C4-2B (cell line): ENCODE data around the gene CSMD2.

Experiments
- H3K27ac ChIP-seq: fragments of 450-650 bp; 2 replicates; pipeline ENCODE4 v1.5.1; 2017
- ZFX ChIP-seq: fragments of 450-650 bp; IDR thresholded peaks from 2 replicates; pipeline ENCODE4 v1.6.1; 2017
- TF ChIP-seq, protein P1 (sequence below): fragments of 450-650 bp; conservative IDR thresholded peaks from 2 replicates; pipeline ENCODE4 v1.5.1; 2017; ENCODE audit warnings: mild to moderate bottlenecking

CSMD2 gene

GRCh38 chr1:33782776-33783175, 382.3 kb downstream of the CSMD2 start:
- no peak overlapping the region for H3K27ac ChIP-seq
- TF ChIP-seq ZFX, result no peak
- TF ChIP-seq, protein P1, sequence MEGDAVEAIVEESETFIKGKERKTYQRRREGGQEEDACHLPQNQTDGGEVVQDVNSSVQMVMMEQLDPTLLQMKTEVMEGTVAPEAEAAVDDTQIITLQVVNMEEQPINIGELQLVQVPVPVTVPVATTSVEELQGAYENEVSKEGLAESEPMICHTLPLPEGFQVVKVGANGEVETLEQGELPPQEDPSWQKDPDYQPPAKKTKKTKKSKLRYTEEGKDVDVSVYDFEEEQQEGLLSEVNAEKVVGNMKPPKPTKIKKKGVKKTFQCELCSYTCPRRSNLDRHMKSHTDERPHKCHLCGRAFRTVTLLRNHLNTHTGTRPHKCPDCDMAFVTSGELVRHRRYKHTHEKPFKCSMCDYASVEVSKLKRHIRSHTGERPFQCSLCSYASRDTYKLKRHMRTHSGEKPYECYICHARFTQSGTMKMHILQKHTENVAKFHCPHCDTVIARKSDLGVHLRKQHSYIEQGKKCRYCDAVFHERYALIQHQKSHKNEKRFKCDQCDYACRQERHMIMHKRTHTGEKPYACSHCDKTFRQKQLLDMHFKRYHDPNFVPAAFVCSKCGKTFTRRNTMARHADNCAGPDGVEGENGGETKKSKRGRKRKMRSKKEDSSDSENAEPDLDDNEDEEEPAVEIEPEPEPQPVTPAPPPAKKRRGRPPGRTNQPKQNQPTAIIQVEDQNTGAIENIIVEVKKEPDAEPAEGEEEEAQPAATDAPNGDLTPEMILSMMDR, result no peak

DNA sequence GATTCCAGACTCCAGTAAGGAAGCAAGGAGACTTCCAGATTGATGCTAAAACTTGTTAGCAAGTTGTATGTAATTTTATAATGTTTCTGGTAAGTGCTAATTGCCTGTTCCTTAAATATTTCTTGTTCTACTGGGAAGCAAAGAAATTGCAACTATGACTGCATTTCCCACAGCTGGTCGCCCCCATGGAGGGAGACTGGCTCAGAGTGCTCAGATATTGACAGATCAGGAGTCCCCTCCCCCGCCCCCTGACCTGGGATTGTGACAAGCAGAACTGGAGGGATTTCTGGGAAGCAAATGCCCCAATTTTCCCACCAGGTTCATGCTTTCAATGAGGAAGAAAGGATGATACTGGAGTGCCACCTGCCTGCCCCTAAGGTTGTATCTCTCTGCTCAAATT, 383.4 kb downstream of the CSMD2 start:
- TF ChIP-seq, protein P1, result no peak
- no peak for TF ChIP-seq ZFX
- H3K27ac ChIP-seq, result no peak overlapping the region

DNA sequence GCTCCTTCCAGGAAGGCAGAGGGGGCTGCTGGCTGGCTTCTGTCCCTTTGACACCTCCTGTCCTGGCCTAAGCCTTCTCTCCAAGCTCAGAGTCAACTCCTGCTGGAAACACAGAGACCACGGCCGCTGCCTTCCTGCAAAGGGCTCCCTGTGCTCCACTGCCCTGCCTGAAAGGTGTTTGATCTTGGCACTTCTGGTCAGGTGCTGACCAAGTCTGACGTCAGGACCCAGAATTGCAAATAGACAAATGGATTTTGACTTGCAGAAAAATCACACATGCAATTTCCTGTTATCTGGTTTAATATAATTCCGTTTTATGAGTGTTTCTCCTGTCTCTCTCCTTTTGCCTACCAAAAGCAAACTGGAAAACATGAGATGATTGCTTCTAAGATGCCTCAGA, 387.7 kb downstream of the CSMD2 start:
- TF ChIP-seq, protein P1, result no peak
- no peak for TF ChIP-seq ZFX

GRCh38 chr1:33768821-33769220, 396.2 kb downstream of the CSMD2 start:
- no peak overlapping the region for H3K27ac ChIP-seq
- TF ChIP-seq ZFX, result no peak
- TF ChIP-seq, protein P1, result no peak

More for the DNA sequence above, 387.7 kb downstream of the CSMD2 start:
- H3K27ac ChIP-seq, result no peak overlapping the region

GRCh38 chr1:33768106-33768505, 396.9 kb downstream of the CSMD2 start:
- H3K27ac ChIP-seq, result no peak overlapping the region
- TF ChIP-seq, protein P1, result no peak
- TF ChIP-seq ZFX, result no peak

DNA sequence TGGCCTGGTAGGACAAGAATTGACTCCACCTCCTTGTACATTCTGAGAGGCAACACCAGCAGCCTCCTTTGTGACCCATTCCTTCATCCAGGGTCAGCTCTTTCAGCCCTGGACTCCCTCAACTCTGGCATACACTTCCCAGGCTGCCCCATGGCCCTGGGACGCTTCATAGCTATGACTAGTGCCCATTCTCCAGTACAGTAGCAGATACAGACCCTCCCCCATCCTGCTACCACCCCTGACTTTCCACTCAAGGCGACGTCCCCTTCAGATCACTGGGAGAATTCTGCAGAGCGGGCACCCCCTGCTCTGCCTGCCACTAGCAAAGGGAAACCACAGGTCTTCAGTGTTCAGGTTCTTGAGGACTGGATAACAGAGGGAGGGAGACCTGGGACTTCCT, 400.9 kb downstream of the CSMD2 start:
- TF ChIP-seq, protein P1, result no peak
- no peak for TF ChIP-seq ZFX
- H3K27ac ChIP-seq, result no peak overlapping the region

DNA sequence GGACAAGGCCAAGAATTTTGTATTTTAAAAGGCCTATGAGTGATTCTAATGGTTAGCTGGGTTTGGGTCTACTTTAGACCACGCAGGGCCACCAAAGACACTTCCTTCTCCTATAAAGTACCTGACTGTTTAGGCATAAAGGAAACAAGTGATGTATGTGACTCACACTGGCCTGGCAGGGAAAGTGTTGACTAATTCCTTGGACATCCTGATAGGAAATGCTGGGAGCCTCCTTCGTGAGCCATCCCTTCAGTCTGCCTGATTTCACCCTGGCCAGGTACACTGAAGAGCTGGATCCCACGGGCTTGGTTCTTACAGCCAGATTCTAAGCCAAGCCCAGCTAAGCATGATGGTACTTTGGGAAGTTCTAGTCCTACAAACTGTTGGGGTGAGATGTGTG, 401.6 kb downstream of the CSMD2 start:
- no peak overlapping the region for H3K27ac ChIP-seq
- TF ChIP-seq ZFX, result no peak
- TF ChIP-seq, protein P1, result no peak
